ENCODE measurements around the gene NAB1.

The NAB1 gene

DNA sequence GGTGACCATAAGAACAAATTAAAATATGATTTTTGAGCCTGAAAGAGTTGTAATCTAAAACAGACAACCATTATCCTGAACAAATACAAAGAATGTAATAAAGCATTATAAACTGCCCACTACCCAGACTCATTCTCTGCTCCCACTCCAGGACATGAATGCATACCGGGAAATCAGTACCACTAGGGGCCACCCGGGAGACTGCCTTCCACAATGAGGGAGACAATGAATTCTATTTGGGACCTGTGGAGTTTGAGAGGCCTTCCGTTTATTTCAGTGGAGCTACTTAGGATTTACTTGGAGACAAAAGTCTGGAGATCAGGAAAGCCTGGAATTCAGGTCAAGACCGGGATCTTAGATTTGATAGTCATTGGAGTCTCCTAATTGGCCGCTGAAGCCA, 50.0 kb downstream of the NAB1 start:
- CTCF ChIA-PET: no interaction called here
- POLR2A ChIA-PET: no interaction called here
- H3K27ac ChIP-seq (ENCODE audit: extremely low read depth, low read depth, low read length): no peak overlapping the region

DNA sequence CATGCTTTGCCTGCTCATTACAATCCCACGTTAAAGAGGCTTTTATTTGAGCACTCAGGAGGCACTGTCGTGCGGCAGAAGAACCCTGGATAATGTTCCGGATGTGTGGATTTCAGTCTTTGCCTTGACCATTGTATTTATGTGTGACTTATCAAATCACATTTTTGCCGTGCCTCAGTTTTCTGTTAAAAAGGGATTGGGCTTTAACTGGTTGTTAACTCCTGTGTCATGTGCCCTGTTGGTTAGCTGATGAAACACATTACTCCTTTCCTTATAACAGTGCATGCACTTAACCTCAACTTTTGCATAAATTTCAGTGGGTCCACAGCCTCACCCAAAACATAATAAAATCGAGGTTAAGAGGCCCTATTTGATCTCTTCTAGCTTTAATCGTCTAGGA, 52.7 kb downstream of the NAB1 start:
- no peaks in the 10 kb centered on the region for H3K9me3 ChIP-seq (ENCODE audit: control insufficient read depth, insufficient read depth, low read depth, low read length)
- CTCF ChIA-PET: interaction anchor here (0.6 to 1.3 kb wide), 3 partner anchors 13 to 108 kb away, joined by 3 to 4 read pairs (median 3); no protein-coding TSS in a partner anchor
- no peak overlapping the region for H3K27ac ChIP-seq (ENCODE audit: extremely low read depth, low read depth, low read length)
- no peaks in the 10 kb centered on the region for H3K4me1 ChIP-seq (ENCODE audit: control insufficient read depth, insufficient read depth, low read length)
- no peaks in the 10 kb centered on the region for H3K36me3 ChIP-seq (ENCODE audit: control insufficient read depth in 2 of 2, insufficient read depth in 1 of 2, low read length in 2 of 2)
- H3K4me3 ChIP-seq (ENCODE audit: low read depth, low read length): no peak overlapping the region
- no peak for TF ChIP-seq SP2 (tag by site-specific recombination; IDR thresholded peaks at IDR 0.05)
- TF ChIP-seq ZNF121 (tag by site-specific recombination; IDR thresholded peaks at IDR 0.05): no peak
- no peak for TF ChIP-seq ZNF292 (tag by site-specific recombination; IDR thresholded peaks at IDR 0.05; ENCODE audit: borderline replicate concordance, low read depth)
- TF ChIP-seq, protein P1, sequence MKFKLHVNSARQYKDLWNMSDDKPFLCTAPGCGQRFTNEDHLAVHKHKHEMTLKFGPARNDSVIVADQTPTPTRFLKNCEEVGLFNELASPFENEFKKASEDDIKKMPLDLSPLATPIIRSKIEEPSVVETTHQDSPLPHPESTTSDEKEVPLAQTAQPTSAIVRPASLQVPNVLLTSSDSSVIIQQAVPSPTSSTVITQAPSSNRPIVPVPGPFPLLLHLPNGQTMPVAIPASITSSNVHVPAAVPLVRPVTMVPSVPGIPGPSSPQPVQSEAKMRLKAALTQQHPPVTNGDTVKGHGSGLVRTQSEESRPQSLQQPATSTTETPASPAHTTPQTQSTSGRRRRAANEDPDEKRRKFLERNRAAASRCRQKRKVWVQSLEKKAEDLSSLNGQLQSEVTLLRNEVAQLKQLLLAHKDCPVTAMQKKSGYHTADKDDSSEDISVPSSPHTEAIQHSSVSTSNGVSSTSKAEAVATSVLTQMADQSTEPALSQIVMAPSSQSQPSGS (tag by site-specific recombination; IDR thresholded peaks at IDR 0.05; ENCODE audit: low read depth): no peak
- no peak for TF ChIP-seq ZNF354C (tag by site-specific recombination; IDR thresholded peaks at IDR 0.05; ENCODE audit: borderline replicate concordance, low read depth)
- no peak for TF ChIP-seq ZNF654 (tag by site-specific recombination; IDR thresholded peaks at IDR 0.05; ENCODE audit: low read depth)
- TF ChIP-seq ZBTB11 (tag by site-specific recombination; conservative IDR thresholded peaks at IDR 0.05; ENCODE audit: low read depth): no peak
- TF ChIP-seq ZNF843 (tag by site-specific recombination; IDR thresholded peaks at IDR 0.05): no peak
- TF ChIP-seq ZNF239 (tag by site-specific recombination; IDR thresholded peaks at IDR 0.05): no peak
- TF ChIP-seq ZNF223 (tag by site-specific recombination; IDR thresholded peaks at IDR 0.05): no peak
- POLR2A ChIA-PET: no interaction called here

More for the DNA sequence above, 50.0 kb downstream of the NAB1 start:
- Histone ChIP-seq H3K4me3 (ENCODE audit: low read depth, low read length) (no peak overlapping the region), H3K4me1 (ENCODE audit: control insufficient read depth, insufficient read depth, low read length) (no peaks in the 10 kb centered on the region), H3K36me3 (ENCODE audit: control insufficient read depth in 2 of 2, insufficient read depth in 1 of 2, low read length in 2 of 2) (no peaks in the 10 kb centered on the region), H3K9me3 (ENCODE audit: control insufficient read depth, insufficient read depth, low read depth, low read length) (no peaks in the 10 kb centered on the region)
- TF ChIP-seq ZNF121 (tag by site-specific recombination; IDR thresholded peaks at IDR 0.05) (no peak), SCRT2 (tag by site-specific recombination; IDR thresholded peaks at IDR 0.05) (peak; percentile 53; the same call in 1 of the 2 replicates)

DNA sequence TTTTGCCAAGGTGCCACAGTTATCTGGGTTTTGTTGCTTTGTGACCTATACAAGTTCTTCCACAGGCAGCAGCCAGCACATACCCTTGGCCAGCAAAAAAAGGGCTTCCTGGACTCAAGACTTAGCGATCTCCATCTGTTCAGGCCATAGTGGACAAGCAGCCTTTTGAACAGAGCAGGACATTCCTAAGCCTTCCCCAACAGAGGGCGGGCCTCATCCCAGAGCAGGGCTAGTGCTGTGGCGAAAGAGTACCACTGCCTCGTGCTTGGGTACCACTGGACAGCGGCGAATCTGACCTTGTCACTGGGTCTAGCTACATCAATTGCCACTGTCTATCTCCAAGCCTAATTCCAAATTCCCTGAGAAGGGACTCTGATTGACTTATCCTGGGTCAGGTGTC, 56.4 kb downstream of the NAB1 start:
- POLR2A ChIA-PET: no interaction called here
- no peaks in the 10 kb centered on the region for H3K36me3 ChIP-seq (ENCODE audit: control insufficient read depth in 2 of 2, insufficient read depth in 1 of 2, low read length in 2 of 2)
- no peaks in the 10 kb centered on the region for H3K4me1 ChIP-seq (ENCODE audit: control insufficient read depth, insufficient read depth, low read length)
- no peak overlapping the region for H3K27ac ChIP-seq (ENCODE audit: extremely low read depth, low read depth, low read length)
- H3K4me3 ChIP-seq (ENCODE audit: low read depth, low read length): no peak overlapping the region
- no peaks in the 10 kb centered on the region for H3K9me3 ChIP-seq (ENCODE audit: control insufficient read depth, insufficient read depth, low read depth, low read length)
- CTCF ChIA-PET: interaction anchor here (1.4 kb wide), 1 partner anchor 25 kb away, joined by 7 read pairs; no protein-coding TSS in a partner anchor
- TF ChIP-seq ZNF366 (tag by site-specific recombination; conservative IDR thresholded peaks at IDR 0.05): no peak
- no peak for TF ChIP-seq CTCF (tag by site-specific recombination; IDR thresholded peaks at IDR 0.05)
- TF ChIP-seq ZIC2 (tag by site-specific recombination; IDR thresholded peaks at IDR 0.05): no peak
- no peak for TF ChIP-seq ZNF623 (tag by site-specific recombination; IDR thresholded peaks at IDR 0.05)
- TF ChIP-seq OSR2 (tag by site-specific recombination; IDR thresholded peaks at IDR 0.05): no peak
- no peak for TF ChIP-seq ZNF354C (tag by site-specific recombination; IDR thresholded peaks at IDR 0.05; ENCODE audit: borderline replicate concordance, low read depth)
- TF ChIP-seq HOXC10 (CRISPR knock-in tag; IDR thresholded peaks at IDR 0.05): no peak
- TF ChIP-seq PRDM10 (tag by site-specific recombination; IDR thresholded peaks at IDR 0.05): no peak
- TF ChIP-seq WT1 (tag by site-specific recombination; IDR thresholded peaks at IDR 0.05): no peak
- TF ChIP-seq ZBTB17 (tag by site-specific recombination; IDR thresholded peaks at IDR 0.05): no peak
- TF ChIP-seq ZFP3 (tag by site-specific recombination; IDR thresholded peaks at IDR 0.05; ENCODE audit: low read depth): no peak
- no peak for TF ChIP-seq KLF7 (tag by site-specific recombination; IDR thresholded peaks at IDR 0.05; ENCODE audit: borderline replicate concordance)
- TF ChIP-seq ZNF112 (tag by site-specific recombination; IDR thresholded peaks at IDR 0.05): no peak

Measured in HEK293 (cell line).